ENCODE measurements around the gene URI1.
"Not testable (repeated sequence)": the region's sequence is repeated elsewhere in the genome, so short reads cannot be mapped to it uniquely, and the experiment has no call there.

URI1 gene, protein sequence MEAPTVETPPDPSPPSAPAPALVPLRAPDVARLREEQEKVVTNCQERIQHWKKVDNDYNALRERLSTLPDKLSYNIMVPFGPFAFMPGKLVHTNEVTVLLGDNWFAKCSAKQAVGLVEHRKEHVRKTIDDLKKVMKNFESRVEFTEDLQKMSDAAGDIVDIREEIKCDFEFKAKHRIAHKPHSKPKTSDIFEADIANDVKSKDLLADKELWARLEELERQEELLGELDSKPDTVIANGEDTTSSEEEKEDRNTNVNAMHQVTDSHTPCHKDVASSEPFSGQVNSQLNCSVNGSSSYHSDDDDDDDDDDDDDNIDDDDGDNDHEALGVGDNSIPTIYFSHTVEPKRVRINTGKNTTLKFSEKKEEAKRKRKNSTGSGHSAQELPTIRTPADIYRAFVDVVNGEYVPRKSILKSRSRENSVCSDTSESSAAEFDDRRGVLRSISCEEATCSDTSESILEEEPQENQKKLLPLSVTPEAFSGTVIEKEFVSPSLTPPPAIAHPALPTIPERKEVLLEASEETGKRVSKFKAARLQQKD

DNA sequence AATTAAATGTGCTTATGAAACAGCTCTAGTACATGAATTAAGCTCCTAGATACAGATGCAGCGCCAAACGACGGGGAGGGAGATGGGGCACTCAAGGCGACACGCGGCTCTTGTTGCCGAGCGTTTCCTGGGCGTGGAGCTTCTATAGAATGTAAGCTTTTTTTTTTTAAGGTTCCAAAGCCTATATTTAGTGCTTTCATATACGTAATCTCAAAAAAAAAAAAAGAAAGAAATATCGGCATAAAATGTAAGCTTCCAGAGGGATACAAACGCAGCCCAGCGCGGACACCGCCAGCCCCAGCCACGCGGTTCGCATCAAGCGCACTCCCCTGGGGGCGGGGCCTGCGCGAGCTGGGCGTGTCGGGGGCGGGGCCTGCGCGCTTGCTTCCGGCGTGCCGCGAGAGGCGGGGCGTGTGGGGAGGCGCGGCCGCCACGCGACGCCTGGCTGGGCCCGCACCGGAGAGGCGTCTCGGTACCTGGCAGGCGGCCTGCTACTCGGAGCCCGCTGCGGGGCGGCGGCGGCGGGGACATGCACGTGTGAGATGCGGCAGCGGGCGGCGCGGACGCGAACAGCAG lies at the start of gene URI1:
TSS of gene URI1 (plus strand) at position 412 of the 576 bp plus-strand sequence. CDS start 309 bp downstream, outside the sequence.
- peak in 55 of 56 donors; percentile 36 to 96 (median 81) for DNase-seq

DNA sequence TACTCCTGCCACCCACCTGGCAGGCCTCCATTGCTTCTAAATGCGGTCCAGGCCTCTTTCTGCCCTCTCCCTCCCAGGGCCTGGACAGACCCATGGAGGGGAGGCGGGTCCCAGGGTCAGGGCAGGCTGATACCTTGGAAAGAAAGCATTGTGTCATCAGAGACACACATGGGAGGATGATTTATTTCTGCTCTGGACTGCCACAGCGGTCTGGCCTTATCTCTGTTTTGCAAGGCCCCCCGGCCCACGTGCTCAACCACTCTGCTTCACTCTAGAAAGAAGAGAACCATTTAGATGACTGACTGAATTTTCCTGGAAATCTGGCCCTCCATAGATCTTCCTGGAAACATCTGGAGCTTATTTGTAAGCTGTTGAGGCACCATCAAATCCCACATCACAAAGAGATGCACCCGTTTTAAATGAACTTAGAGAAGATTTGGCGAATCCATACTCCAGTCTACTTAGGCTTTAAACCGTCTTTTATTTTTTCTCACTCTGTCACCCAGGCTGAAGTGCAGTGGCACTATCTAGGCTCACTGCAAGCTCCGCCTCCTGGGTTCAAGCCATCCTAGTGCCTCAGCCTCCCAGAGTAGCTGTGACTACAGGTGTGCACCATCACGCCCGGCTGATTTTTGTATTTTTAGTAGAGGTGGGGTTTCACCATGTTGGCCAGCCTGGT lies 48.3 kb upstream of the URI1 start:
- no peak for DNase-seq

DNA sequence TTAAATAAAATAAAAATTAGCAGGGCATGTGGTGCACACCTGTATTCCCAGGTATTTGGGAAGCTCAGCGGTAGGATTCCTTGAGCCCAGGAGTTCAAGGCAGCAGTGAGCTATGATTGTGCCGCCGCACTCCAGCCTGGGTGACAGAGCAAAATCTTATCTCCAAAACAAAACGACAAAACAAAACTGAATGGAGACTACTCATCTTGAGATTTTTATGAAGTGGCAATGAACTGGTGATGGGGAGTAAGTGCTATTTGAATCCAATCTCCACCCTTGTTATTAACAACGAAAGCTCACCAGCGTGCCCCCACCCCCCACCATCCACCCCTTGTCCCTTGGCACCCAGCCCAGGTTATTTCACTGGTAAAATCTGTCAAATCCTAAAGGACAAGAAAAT lies 45.2 kb upstream of the URI1 start:
- no peak for DNase-seq

DNA sequence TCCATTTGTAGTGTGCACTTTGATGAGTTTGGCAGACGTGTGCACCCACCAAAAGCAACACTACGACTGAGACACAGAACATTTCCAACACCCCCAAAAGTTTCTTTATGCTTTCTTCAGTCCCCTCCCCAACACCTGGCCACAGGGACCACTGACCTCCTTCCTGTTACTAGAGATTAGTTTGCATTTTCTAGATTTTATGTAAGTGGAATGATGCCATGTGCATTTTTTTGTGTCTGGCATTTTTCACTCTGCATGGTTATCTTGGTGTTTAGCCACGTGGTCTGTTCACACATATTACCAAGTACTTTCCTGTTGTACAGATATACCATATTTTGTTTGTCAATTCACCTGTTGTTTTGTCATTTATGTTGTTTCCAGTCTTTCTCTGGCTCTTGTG lies 44.6 kb upstream of the URI1 start:
- DNase-seq, result no peak

DNA sequence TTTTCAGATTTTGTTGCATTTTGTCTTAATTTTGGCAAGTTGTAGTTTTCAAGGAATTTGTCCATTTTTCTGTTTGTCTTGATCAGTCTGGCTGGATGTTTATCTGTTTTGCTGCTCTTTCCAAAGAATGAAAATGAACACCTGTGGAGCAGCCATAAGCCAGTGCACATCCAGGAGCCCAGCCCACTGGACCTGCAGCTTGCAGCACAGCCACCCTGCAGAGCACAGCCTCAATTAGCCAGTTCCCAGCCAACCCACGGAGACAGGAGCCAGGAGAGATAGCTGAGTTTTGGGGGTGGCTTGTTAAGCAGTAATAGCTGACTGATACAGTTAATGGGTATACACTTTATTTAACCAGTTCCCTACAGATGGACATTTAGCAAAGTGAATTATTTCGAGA lies 38.0 kb upstream of the URI1 start:
- no peak for DNase-seq

DNA sequence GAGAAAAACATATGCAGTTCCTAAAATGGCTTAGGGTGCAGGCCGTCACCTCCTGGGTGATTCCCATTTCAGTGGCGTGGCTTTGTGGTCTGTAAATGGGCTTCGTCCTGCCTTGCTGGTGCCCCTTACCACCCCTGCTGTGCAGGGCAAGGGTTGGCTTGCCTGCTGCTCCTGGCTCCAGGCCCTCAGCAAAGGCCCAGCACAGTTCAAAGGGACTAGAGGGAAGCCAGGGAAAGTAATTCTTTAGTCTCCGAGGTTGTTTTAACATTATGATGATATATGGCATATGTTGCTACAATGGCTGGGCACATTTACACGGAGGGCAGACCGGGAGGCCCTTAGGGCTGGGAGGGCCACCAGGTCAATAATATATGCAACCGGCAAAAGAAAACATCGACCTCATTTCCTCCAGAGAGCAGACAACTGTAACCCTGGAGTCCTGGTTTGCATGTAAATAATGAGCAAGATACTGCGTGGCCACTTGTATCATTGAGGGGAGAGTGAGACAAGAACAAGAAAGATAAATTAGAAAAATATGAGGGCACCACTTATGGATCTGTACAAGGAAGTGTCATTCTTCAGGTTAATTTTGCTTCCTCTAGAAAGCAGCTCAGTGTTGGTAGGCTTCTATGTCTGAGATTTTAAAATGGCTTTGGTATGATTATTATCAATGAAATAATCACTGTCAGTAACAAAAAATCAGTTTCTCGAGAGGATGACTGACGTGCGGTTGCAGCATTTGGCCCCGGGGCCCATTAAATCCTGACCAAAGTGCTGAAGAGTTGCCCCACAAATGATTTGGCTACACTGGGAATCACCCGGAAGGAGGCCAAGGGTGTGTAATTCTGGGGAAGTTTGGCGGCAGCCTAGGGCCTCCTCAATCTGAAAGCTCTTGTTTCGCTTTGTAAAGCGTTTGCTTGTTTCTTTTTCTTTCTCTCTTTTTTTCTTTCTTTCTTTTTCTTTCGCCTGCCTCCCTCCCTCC lies 32.8 kb upstream of the URI1 start:
- DNase-seq, result peak in 1 of 56 donors; percentile 6

DNA sequence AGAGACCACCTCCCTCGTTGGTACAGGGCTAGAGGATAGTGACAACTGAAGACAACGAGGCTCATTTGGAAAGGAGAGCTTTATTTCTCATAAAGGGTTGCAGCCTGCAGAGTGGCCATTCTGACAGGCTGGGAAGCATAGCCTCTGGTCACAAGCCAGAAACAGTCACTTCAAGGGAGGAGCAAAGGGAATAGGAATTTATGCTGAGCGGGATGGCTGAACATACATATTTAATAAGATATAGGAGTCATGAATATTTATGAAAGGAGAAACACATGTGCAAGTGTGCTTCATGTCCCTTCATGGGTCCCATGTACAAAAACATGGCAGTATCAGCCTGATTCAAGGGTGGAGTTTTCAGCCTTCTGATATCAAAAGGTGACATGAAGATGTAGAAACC lies 27.1 kb upstream of the URI1 start:
- DNase-seq, result no peak

DNA sequence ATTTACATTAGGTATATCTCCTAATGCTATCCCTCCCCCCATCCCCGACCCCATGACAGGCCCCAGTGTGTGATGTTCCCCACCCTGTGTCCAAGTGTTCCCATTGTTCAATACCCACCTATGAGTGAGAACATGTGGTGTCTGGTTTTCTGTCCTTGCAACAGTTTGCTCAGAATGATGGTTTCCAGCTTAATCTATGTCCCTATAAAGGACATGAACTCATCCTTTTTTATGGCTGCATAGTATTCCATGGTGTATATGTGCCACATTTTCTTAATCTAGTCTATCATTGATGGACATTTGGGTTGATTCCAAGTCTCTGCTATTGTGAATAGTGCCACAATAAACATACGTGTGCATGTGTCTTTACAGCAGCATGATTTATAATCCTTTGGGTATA lies 26.2 kb upstream of the URI1 start:
- not testable (repeated sequence) for DNase-seq

DNA sequence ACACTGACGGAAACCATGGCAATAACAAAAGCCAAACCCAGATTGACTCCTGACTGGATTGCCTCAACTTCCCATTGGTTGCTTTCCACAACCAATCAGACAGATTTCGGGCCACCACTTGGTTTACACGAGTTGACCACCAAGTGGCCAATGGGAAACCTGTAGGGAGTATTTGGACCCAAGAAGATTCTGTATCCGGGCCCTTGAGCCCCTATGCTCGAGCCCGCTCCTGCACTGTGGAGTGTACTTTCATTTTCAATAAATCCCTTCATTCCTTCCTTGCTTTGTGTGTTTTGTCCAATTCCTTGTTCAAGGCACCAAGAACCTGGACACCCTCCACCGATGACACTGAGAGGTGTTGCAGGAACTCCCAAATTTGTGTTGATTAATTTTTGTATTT lies 24.1 kb upstream of the URI1 start:
- no peak for DNase-seq

DNA sequence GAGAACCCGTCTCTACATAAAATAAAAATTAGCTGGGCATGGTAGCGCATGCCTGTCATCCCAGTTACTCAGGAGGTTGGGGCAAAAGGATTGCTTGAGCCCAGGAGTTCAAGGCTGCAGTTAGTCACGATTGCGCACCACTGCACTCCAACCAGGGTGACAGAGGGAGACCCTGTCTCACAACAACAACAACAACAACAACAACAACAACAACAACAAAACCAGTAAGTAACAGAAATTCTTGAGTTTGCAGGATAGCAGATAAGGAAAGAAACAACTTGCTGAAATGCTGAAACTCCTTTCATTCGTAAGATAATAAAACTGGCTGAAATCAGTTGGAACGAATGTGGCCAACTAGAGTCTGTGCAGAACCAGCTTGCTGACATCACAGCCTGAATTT lies 23.1 kb upstream of the URI1 start:
- no peak for DNase-seq

DNA sequence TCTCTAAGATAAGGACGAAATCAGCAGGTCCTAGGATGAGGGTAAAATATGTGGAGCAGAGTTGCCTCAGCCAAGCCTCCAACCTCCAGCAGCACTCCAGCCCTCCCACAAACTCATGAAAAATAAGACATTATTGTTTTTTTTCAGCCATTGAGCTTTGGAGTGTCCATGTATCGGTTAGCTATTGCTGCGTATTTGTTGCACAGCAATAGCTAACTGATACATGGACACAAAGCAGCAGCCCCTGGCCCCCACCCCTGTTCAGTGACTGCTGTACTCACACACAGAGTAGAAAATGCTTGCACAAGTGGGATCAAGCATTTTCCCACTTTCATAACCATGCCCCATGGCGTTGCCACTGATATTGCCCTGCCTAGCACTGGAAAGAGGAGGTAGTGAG lies 19.1 kb upstream of the URI1 start:
- DNase-seq, result no peak

DNA sequence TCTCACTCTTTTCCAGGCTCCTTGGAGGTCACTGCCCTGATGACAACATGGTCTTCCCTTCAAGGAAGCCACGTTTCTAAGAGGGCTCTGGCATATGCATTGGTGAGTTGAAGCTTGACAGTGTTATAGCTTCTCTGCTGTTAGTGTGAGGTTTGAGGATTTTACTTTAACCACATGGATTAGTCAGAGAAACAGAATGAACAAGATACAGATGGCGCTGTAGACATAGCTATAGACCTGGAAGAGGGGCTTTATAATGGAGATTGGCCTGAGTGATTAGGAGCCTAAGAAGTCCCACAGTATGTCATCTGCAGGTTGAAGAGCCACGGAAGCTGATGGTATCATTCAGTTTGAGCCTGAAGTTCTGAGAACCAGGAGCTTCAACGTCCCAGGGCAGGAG lies 18.4 kb upstream of the URI1 start:
- DNase-seq, result no peak

DNA sequence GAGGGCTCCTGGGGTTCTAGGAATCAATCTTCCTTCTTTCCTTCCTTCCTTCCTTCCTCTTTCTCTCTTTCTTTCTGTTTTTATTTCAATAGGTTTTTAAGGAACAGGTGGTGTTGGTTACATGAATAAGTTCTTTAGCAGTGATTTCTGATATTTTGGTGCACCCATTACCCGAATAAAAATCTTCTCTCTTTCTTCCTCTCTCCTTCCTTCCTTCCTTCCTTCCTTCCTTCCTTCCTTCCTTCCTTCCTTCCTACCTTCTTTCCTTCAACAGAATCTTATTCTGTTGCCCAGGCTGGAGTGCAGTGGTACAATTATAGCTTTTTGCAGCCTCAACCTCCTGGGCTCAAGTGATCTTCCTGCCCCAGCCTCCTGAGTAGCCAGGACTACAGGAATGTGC lies 16.0 kb upstream of the URI1 start:
- DNase-seq, result no peak

DNA sequence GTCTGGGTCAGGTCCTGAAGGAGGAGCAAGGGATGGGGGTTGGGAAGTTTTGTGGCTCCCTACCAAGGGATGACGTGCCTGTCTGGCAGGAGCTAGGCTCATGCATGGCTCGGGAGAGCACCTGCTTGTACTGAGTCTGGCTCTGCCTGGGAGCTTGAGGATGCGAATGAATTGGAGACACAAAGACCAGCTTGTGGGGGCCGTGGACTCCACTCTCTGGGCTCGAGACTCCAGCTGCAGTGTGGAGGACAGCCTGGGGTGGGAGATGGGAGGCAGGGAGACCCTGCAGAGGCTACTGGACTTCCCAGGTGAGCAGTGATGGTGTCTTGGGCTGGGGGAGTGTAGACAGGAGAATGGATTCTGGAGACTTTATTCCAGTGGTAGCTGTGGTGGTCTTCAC lies 15.2 kb upstream of the URI1 start:
- DNase-seq, result no peak

DNA sequence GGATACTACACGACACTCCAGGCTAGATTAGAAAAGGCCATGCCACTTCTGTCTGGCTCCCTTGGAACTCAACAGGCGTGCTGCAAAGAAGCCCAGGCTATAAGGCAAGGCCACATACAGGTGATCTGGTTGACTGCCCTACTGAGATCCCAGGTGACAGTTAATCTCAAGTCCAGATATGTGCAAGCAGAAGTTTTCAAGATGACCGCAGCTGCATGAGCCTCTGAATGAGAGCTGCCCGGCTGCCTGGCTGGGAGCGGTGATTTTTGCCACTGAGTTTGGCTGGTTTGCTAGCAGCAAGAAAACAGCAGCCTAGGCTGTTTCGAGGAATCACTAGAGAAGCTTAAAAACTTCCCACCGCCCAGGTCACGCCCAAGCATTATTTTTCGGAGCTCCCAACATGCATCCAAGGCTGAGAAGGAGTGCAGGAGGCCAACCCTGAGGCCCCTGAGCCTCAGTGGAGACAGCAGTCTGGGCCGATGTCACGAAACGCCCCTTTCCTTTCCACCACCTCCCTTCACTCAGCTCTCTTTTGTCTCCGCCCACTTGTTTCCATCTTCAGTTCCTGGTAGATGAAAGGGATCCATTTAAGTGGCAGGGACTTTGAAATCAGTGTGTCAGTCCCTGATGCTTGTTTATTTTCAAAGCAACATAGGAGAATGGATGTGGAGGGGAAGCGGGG lies 14.0 kb upstream of the URI1 start:
- DNase-seq, result peak in 6 of 56 donors; percentile 2 to 18 (median 6)

DNA sequence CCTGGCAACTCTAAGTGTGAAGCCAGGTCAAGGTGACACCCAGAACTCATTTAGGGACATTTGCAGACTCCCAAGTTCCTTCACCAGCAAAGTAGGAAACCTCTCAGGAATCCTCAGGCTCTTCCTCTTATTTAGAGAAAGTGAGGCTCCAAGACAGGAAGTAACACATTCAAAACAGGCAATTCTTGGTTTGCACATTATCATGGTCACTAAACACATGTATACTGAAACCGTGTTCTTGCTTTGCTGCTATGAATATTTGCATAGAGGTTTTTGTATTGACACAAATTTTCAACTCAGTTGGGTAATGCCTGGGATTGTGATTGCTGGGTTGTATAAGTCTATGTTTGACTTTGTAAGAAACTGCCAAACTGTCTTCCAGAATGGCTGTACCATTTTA lies 13.2 kb upstream of the URI1 start:
- DNase-seq, result no peak

DNA sequence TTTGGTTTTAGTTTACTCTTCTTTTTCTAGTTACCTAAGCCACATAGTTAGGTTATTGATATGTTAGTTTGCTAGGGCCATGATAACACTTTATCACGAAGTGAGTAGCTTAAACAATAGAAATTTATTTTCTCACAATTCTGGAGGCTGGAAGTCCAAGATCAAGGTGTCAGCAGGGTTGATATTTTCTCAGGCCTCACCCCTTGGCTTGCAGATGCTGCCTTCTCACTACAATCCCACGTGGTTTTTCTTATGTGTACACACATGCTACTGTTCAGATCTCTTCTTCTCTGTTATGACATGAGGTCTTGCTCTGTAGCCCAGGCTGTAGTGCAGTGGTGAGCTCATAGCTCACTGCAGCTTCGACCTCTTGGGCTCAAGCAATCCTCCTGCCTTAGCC lies 7.8 kb upstream of the URI1 start:
- DNase-seq, result no peak

DNA sequence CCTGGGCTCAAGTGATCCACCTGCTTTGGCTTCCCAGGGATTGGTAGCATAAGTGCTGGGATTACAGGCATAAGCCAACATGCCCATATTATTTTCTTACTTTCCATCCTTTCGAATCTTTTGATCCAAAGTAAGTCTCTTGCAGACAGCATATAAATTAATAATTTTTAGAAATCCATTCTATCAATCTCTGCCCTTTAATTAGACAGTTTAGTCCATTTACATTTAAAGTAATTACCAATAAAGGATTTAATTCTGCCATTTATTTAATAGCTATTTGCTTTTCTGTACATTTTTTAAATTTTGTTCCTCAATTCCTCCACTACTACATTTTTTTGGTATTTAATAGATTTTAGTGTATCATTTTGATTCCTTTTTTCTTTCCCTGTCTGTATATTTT lies 7.3 kb upstream of the URI1 start:
- DNase-seq, result no peak

DNA sequence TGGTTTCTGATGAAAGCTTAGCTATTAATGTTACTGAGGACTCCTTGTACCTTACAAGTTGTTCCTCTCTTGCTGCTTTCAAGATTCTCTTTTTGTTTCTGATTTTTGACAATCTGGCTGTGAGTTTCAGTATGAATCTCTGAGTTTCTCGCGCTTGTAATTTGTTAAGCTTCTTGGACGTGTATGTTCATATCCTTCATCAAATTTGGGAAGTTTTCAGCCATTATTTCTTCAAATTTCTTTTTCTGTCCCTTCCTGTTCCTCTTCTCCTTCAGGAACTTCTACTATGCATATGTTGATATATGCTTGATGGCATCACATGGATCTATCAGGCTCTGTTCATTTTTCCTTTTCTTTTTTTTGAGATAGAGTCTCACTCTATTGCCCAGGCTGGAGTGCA lies 5.6 kb upstream of the URI1 start:
- no peak for DNase-seq

DNA sequence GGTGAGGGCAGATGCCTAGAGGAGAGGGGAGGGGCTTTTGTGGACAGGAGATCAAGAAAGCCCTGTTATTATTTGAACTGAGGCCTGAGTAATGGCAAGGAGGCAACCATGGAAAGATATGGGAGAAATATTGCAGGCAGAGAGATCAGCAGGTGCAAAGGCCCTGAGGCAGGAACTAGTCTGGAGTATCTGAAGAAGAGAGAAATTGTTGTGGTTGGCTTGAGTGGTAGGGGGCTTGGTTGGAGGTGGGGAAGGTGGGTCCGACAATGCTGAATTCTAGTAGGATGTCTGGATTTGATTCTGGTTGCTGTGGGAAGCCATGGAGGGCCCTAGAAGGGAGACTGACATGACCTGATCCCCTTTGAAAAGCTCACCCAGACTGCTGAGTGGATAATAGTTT lies 2.4 kb upstream of the URI1 start:
- DNase-seq, result no peak

Data from nucleus accumbens (tissue), 56 donors.